HCT116 (cell line): ENCODE results near the gene FOXP1. TPM values are rescaled to one million over a fixed set of nuclear protein-coding genes. Genes with fewer than 3 reads are reported as not detected.

Experiments used
- ATAC-seq: fragments of 200-7000 bp; cut with Tn5 transposase; 2 replicates; pipeline ENCODE4 v1.9.1; 2020; ENCODE audit warnings: mild to moderate bottlenecking, moderate library complexity
- BruUV-seq: library from RNA; stranded (reverse); fragments of 400-500 nt; replicated peaks from 2 replicates; lab custom pipeline; 2021; lab: Mats Ljungman, UMichigan
- CTCF ChIA-PET: fragments of 300-600 bp; sonication (Branson Sonifier 250); formaldehyde crosslinking; loops from one replicate; lab custom pipeline; 2021; ENCODE audit warnings: antibody characterized with exemption; lab: Charles Lee
- POLR2A ChIA-PET: fragments of 300-600, 350-600 bp; sonication (Branson Sonifier 250); formaldehyde crosslinking; loops from one replicate; lab custom pipeline; 2021; ENCODE audit warnings: antibody characterized with exemption; lab: Charles Lee
- RAD21 ChIA-PET, 2 experiments: fragments of 300-600 bp; sonication (Branson Sonifier 250); formaldehyde crosslinking; loops; one replicate each; lab custom pipeline; 2023; ENCODE audit warnings: low total read pairs in 2 of 2; ENCODE audit not compliant: uncharacterized antibody in 2 of 2, unreplicated experiment in 2 of 2, low non-redundant PET in 1 of 2; lab: Charles Lee
- DNase-seq: peaks from one replicate; pipeline ENCODE4 v3.0.0-alpha.2; 2010; ENCODE audit warnings: low read depth, low spot score
- H2AFZ ChIP-seq: fragments of 200-600 bp; shearing (Covaris generic), sonication (generic); 2 replicates; pipeline ENCODE4 v1.6.1; 2017; ENCODE audit warnings: low read depth, mixed run types, mixed read lengths, antibody characterized with exemption, low read length; ENCODE audit not compliant: poor library complexity, severe bottlenecking
- H3K27ac ChIP-seq: 2 replicates; pipeline ENCODE4 v1.5.1; 2012; ENCODE audit warnings: low read depth, low read length
- H3K27me3 ChIP-seq: fragments of 200-600 bp; sonication (generic); 2 replicates; pipeline ENCODE4 v1.6.1; 2016; ENCODE audit warnings: mixed run types, low read length, mixed read lengths; ENCODE audit not compliant: insufficient read depth
- H3K36me3 ChIP-seq, 2 experiments: fragments of 200-500 bp in 1 of 2; fragments of 200-600 bp in 1 of 2; sonication (Bioruptor generic) in 1 of 2; sonication (generic) in 1 of 2; 2 replicates each; pipeline versions ENCODE4 v1.5.1 to v1.6.1; 2014 to 2016; ENCODE audit warnings: low read length in 2 of 2, inconsistent platforms in 1 of 2, mixed read lengths in 1 of 2, mixed run types in 1 of 2; ENCODE audit not compliant: insufficient read depth in 2 of 2, control insufficient read depth in 1 of 2
- H3K4me1 ChIP-seq, 2 experiments: fragments of 200-600 bp in 1 of 2; sonication (generic) in 1 of 2; 2 replicates each; pipeline versions ENCODE4 v1.5.1 to v1.6.1; 2012 to 2017; ENCODE audit warnings: low read length in 2 of 2, inconsistent platforms in 1 of 2, mild to moderate bottlenecking in 1 of 2, mixed read lengths in 1 of 2, mixed run types in 1 of 2, moderate library complexity in 1 of 2; ENCODE audit not compliant: insufficient read depth in 2 of 2, control insufficient read depth in 1 of 2
- H3K4me2 ChIP-seq: fragments of 200-600 bp; sonication (generic); 2 replicates; pipeline ENCODE4 v1.6.1; 2017; ENCODE audit warnings: mixed run types, low read length, mixed read lengths
- H3K4me3 ChIP-seq, 2 experiments: fragments of 200-600 bp in 1 of 2; sonication (generic) in 1 of 2; replicated peaks in 1 of 2; 2 replicates each; pipeline ENCODE4 v1.5.1; 2011 to 2016; ENCODE audit warnings: low read length in 2 of 2, control low read depth in 1 of 2, low read depth in 1 of 2, mild to moderate bottlenecking in 1 of 2, mixed read lengths in 1 of 2, mixed run types in 1 of 2
- H3K79me2 ChIP-seq: fragments of 200-600 bp; sonication (generic); 2 replicates; pipeline ENCODE4 v1.6.1; 2017; ENCODE audit warnings: mild to moderate bottlenecking, mixed run types, low read length, moderate library complexity, mixed read lengths; ENCODE audit not compliant: insufficient read depth
- H3K9ac ChIP-seq: fragments of 200-600 bp; sonication (generic); 2 replicates; pipeline ENCODE4 v1.6.1; 2016; ENCODE audit warnings: low read length, mixed read lengths
- H3K9me2 ChIP-seq: fragments of 200-600 bp; sonication (generic), shearing (Covaris generic); 2 replicates; pipeline ENCODE4 v1.6.1; 2017; ENCODE audit warnings: mixed run types, mild to moderate bottlenecking, moderate library complexity; ENCODE audit not compliant: insufficient read depth
- H3K9me3 ChIP-seq, 2 experiments: fragments of 200-500 bp in 1 of 2; fragments of 200-600 bp in 1 of 2; sonication (Bioruptor generic) in 1 of 2; sonication (generic) in 1 of 2; 2 replicates each; pipeline ENCODE4 v1.6.1; 2014 to 2017; ENCODE audit warnings: low read length in 2 of 2, mixed read lengths in 2 of 2, inconsistent platforms in 1 of 2, low read depth in 1 of 2, mild to moderate bottlenecking in 1 of 2, mixed run types in 1 of 2, moderate library complexity in 1 of 2; ENCODE audit not compliant: control insufficient read depth in 1 of 2, insufficient read depth in 1 of 2
- H4K20me1 ChIP-seq: fragments of 200-600 bp; sonication (generic), shearing (Covaris generic); 2 replicates; pipeline ENCODE4 v1.6.1; 2017; ENCODE audit warnings: mixed run types, mild to moderate bottlenecking, moderate library complexity; ENCODE audit not compliant: insufficient read depth
- CBX3 ChIP-seq: IDR thresholded peaks from 2 replicates; pipeline ENCODE4 v1.6.1; 2012; ENCODE audit warnings: low read depth
- CEBPB ChIP-seq: IDR thresholded peaks from 2 replicates; pipeline ENCODE4 v1.6.1; 2012; ENCODE audit warnings: low read depth
- EGR1 ChIP-seq: IDR thresholded peaks from 2 replicates; pipeline ENCODE4 v1.6.1; 2012; ENCODE audit warnings: low read depth
- ELF1 ChIP-seq: IDR thresholded peaks from 2 replicates; pipeline ENCODE4 v1.6.1; 2012; ENCODE audit warnings: low read depth, borderline replicate concordance
- EZH2 ChIP-seq: fragments of 200-600 bp; sonication (generic); IDR thresholded peaks from 2 replicates; pipeline ENCODE4 v1.6.1; 2017; ENCODE audit warnings: antibody characterized with exemption, mixed run types
- FOSL1 ChIP-seq: IDR thresholded peaks from 2 replicates; pipeline ENCODE4 v1.6.1; 2012; ENCODE audit warnings: low read depth
- JUND ChIP-seq: IDR thresholded peaks from 2 replicates; pipeline ENCODE4 v1.6.1; 2012
- POLR2A ChIP-seq: IDR thresholded peaks from 2 replicates; pipeline ENCODE4 v1.7.0; 2011; ENCODE audit warnings: borderline replicate concordance; ENCODE audit not compliant: insufficient read depth, insufficient read length; ENCODE audit errors: extremely low read depth
- SP1 ChIP-seq: IDR thresholded peaks from 2 replicates; pipeline ENCODE4 v1.6.1; 2012; ENCODE audit warnings: low read depth
- SRF ChIP-seq: IDR thresholded peaks from 2 replicates; pipeline ENCODE4 v1.6.1; 2012; ENCODE audit warnings: low read depth
- TCF7L2 ChIP-seq: IDR thresholded peaks from 2 replicates; pipeline ENCODE4 v1.7.0; 2011; ENCODE audit warnings: borderline replicate concordance, inconsistent platforms; ENCODE audit not compliant: insufficient read depth, insufficient read length; ENCODE audit errors: extremely low read depth
- YY1 ChIP-seq: IDR thresholded peaks from 2 replicates; pipeline ENCODE4 v1.6.1; 2011; ENCODE audit warnings: low read length, low read depth, moderate library complexity, mild to moderate bottlenecking; ENCODE audit not compliant: insufficient replicate concordance; ENCODE audit errors: extremely low read depth
- ZNF274 ChIP-seq: fragments of 200-500 bp; sonication (Bioruptor generic); IDR thresholded peaks from 2 replicates; pipeline ENCODE4 v1.6.1; 2014; ENCODE audit warnings: mild to moderate bottlenecking, low read depth, low read length, inconsistent platforms
- intact Hi-C: fragments of 100-400 bp; cut with micrococcal nuclease; formaldehyde crosslinking; loops from 2 replicates; pipeline ENCODE4 v1.10.0; 2022
- total RNA-seq: library from RNA; stranded (reverse); gene quantifications from one replicate; pipeline ENCODE4 v1.2.1, GENCODE V29; 2021; ENCODE audit not compliant: unreplicated experiment
- TF ChIP-seq, protein P1 (sequence below): IDR thresholded peaks from 2 replicates; pipeline ENCODE4 v1.6.1; 2011; ENCODE audit warnings: mild to moderate bottlenecking, low read length, moderate library complexity; ENCODE audit not compliant: insufficient replicate concordance; ENCODE audit errors: extremely low read depth
- TF ChIP-seq, protein P2 (sequence below), 3 experiments: fragments of 200-600 bp in 1 of 3; sonication (generic) in 1 of 3; IDR thresholded peaks in 2 of 3; conservative IDR thresholded peaks in 1 of 3; 2 replicates each; pipeline ENCODE4 v1.5.1; 2012 to 2017; ENCODE audit warnings: low read depth in 2 of 3, low read length in 2 of 3, antibody characterized with exemption in 1 of 3, borderline replicate concordance in 1 of 3, control low read depth in 1 of 3, mild to moderate bottlenecking in 1 of 3, mixed read lengths in 1 of 3, mixed run types in 1 of 3, moderate library complexity in 1 of 3; ENCODE audit not compliant: insufficient read depth in 1 of 3
- TF ChIP-seq, protein P3 (sequence below): IDR thresholded peaks from 2 replicates; pipeline ENCODE4 v1.6.1; 2012
- TF ChIP-seq, protein P4 (sequence below): IDR thresholded peaks from 2 replicates; pipeline ENCODE4 v1.6.1; 2012; ENCODE audit warnings: low read depth
- TF ChIP-seq, protein P5 (sequence below): IDR thresholded peaks from 2 replicates; pipeline ENCODE4 v1.6.1; 2012

The FOXP1 gene
- total RNA-seq, 1 experiment from 2014 or later, result 11.4 TPM

DNA sequence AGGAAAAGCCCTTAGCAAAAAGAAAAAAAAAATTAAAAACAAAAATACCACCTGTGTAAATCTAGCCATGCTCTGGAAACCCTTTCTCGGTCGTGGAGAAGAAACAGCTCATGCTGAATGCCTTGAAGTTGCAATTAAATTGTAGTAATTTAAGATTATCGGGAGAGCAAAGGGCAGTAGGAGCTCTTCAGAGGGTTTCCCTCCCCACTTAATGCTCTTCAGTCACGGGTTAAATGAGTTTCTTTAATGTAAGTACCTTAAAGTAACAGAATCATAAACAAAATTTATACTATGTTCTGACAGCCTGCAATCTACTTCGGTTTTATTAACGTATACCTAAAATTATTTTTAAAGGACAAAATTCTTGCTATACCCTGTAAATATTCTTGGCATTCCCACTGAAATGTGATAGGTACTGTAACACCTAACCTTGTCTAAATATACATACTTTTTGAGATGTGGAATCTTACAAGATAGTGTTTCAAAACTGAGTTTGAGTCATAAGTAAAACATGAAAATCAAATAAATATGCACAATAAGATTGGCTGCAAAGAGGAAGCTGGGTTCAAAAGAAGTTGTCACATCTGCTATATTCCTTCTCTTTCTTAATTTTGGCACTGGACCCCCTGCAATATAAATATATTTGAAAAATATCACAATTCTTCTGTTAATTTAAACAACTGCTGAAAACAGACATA is 5.3 kb downstream of the FOXP1 start:
- RAD21 ChIA-PET, result no interaction called here
- Histone ChIP-seq H3K79me2 (no peaks in the 10 kb centered on the region), H3K4me3 (no peak overlapping the region), H3K9ac (no peak overlapping the region), H4K20me1 (no peaks in the 10 kb centered on the region), H3K4me1 (no peaks in the 10 kb centered on the region), H3K9me3 (no peaks in the 10 kb centered on the region), H3K36me3 (no peaks in the 10 kb centered on the region; a peak in 1 of 4 replicates), H3K4me2 (no peak overlapping the region), H3K27me3 (no peaks in the 10 kb centered on the region), H3K9me2 (no peaks in the 10 kb centered on the region), H2AFZ (no peak overlapping the region), H3K27ac (no peak overlapping the region)
- BruUV-seq, result no TSS peak
- CTCF ChIA-PET, result no interaction called here
- POLR2A ChIA-PET, result no interaction called here
- no peak for ATAC-seq
- no peak for DNase-seq
- TF ChIP-seq, protein P1, sequence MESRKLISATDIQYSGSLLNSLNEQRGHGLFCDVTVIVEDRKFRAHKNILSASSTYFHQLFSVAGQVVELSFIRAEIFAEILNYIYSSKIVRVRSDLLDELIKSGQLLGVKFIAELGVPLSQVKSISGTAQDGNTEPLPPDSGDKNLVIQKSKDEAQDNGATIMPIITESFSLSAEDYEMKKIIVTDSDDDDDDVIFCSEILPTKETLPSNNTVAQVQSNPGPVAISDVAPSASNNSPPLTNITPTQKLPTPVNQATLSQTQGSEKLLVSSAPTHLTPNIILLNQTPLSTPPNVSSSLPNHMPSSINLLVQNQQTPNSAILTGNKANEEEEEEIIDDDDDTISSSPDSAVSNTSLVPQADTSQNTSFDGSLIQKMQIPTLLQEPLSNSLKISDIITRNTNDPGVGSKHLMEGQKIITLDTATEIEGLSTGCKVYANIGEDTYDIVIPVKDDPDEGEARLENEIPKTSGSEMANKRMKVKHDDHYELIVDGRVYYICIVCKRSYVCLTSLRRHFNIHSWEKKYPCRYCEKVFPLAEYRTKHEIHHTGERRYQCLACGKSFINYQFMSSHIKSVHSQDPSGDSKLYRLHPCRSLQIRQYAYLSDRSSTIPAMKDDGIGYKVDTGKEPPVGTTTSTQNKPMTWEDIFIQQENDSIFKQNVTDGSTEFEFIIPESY, result no peak
- TF ChIP-seq FOSL1, result no peak
- TF ChIP-seq, protein P2, sequence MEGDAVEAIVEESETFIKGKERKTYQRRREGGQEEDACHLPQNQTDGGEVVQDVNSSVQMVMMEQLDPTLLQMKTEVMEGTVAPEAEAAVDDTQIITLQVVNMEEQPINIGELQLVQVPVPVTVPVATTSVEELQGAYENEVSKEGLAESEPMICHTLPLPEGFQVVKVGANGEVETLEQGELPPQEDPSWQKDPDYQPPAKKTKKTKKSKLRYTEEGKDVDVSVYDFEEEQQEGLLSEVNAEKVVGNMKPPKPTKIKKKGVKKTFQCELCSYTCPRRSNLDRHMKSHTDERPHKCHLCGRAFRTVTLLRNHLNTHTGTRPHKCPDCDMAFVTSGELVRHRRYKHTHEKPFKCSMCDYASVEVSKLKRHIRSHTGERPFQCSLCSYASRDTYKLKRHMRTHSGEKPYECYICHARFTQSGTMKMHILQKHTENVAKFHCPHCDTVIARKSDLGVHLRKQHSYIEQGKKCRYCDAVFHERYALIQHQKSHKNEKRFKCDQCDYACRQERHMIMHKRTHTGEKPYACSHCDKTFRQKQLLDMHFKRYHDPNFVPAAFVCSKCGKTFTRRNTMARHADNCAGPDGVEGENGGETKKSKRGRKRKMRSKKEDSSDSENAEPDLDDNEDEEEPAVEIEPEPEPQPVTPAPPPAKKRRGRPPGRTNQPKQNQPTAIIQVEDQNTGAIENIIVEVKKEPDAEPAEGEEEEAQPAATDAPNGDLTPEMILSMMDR (IDR thresholded peaks at IDR 0.05 in 2 of 3, conservative IDR thresholded peaks at IDR 0.05 in 1 of 3; ENCODE audit: borderline replicate concordance in 1 of 3, insufficient read depth in 1 of 3, low read depth in 2 of 3, low read length in 2 of 3), result no peak
- TF ChIP-seq ELF1, result no peak
- TF ChIP-seq JUND, result no peak
- no peak for TF ChIP-seq CBX3
- TF ChIP-seq EZH2, result no peak
- TF ChIP-seq, protein P3, sequence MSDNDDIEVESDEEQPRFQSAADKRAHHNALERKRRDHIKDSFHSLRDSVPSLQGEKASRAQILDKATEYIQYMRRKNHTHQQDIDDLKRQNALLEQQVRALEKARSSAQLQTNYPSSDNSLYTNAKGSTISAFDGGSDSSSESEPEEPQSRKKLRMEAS, result no peak
- no peak for TF ChIP-seq CEBPB
- TF ChIP-seq TCF7L2, result no peak
- no peak for TF ChIP-seq POLR2A
- no peak for TF ChIP-seq ZNF274
- TF ChIP-seq, protein P4, sequence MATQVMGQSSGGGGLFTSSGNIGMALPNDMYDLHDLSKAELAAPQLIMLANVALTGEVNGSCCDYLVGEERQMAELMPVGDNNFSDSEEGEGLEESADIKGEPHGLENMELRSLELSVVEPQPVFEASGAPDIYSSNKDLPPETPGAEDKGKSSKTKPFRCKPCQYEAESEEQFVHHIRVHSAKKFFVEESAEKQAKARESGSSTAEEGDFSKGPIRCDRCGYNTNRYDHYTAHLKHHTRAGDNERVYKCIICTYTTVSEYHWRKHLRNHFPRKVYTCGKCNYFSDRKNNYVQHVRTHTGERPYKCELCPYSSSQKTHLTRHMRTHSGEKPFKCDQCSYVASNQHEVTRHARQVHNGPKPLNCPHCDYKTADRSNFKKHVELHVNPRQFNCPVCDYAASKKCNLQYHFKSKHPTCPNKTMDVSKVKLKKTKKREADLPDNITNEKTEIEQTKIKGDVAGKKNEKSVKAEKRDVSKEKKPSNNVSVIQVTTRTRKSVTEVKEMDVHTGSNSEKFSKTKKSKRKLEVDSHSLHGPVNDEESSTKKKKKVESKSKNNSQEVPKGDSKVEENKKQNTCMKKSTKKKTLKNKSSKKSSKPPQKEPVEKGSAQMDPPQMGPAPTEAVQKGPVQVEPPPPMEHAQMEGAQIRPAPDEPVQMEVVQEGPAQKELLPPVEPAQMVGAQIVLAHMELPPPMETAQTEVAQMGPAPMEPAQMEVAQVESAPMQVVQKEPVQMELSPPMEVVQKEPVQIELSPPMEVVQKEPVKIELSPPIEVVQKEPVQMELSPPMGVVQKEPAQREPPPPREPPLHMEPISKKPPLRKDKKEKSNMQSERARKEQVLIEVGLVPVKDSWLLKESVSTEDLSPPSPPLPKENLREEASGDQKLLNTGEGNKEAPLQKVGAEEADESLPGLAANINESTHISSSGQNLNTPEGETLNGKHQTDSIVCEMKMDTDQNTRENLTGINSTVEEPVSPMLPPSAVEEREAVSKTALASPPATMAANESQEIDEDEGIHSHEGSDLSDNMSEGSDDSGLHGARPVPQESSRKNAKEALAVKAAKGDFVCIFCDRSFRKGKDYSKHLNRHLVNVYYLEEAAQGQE, result no peak
- no peak for TF ChIP-seq EGR1
- no peak for TF ChIP-seq SP1
- TF ChIP-seq SRF, result no peak
- TF ChIP-seq, protein P5, sequence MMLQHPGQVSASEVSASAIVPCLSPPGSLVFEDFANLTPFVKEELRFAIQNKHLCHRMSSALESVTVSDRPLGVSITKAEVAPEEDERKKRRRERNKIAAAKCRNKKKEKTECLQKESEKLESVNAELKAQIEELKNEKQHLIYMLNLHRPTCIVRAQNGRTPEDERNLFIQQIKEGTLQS, result no peak
- no peak for TF ChIP-seq YY1
- intact Hi-C loops, result no loop called here
